PFSK-1 (cell line): Measurements from ENCODE around the gene H6PD.

ENCODE experiments used
- REST ChIP-seq, 2 experiments: IDR thresholded peaks; 2 replicates each; pipeline versions ENCODE4 v1.6.1 to v1.8.0; 2011 to 2012; ENCODE audit warnings: low read depth in 2 of 2, low read length in 2 of 2, control low read depth in 1 of 2, inconsistent platforms in 1 of 2, mild to moderate bottlenecking in 1 of 2, moderate library complexity in 1 of 2; ENCODE audit not compliant: insufficient read depth in 1 of 2
- TAF1 ChIP-seq: IDR thresholded peaks from 2 replicates; pipeline ENCODE4 v1.6.1; 2012; ENCODE audit warnings: low read length, control low read depth, borderline replicate concordance; ENCODE audit not compliant: insufficient read depth

GRCh38 chr1:9230869-9231533 is 3.6 kb upstream of the H6PD start:
- TF ChIP-seq TAF1 (no peak), REST (IDR thresholded peaks at IDR 0.05; ENCODE audit: insufficient read depth in 1 of 2, low read depth in 2 of 2, low read length in 2 of 2) (no peak)
